ENCODE measurements around the gene PRKAR2B.

DNA sequence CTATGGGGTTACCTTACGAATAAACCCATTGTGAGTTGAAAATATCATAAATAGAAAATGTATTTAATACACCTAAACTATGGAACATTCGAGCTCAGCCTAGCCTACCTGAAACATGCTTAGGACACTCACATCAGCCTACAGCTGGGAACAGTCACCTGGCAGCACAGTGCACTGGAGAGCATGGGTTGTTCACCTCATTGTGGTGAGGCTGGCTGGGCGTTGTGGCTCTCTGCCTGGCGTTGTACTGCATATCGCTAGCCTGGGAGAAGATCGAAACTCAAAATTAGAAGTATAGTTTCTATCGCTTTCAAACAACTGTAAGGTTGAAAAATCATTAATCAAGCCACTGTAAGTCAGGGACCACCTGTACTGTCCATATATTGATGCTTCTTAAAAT lies 107.0 kb downstream of the PRKAR2B start:
- TF ChIP-seq POLR2A (IDR thresholded peaks at IDR 0.05) (no peak), EP300 (IDR thresholded peaks at IDR 0.05) (no peak)
- TF ChIP-seq, protein P1, sequence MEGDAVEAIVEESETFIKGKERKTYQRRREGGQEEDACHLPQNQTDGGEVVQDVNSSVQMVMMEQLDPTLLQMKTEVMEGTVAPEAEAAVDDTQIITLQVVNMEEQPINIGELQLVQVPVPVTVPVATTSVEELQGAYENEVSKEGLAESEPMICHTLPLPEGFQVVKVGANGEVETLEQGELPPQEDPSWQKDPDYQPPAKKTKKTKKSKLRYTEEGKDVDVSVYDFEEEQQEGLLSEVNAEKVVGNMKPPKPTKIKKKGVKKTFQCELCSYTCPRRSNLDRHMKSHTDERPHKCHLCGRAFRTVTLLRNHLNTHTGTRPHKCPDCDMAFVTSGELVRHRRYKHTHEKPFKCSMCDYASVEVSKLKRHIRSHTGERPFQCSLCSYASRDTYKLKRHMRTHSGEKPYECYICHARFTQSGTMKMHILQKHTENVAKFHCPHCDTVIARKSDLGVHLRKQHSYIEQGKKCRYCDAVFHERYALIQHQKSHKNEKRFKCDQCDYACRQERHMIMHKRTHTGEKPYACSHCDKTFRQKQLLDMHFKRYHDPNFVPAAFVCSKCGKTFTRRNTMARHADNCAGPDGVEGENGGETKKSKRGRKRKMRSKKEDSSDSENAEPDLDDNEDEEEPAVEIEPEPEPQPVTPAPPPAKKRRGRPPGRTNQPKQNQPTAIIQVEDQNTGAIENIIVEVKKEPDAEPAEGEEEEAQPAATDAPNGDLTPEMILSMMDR (IDR thresholded peaks at IDR 0.05) = no peak
